Ishikawa (cell line): ENCODE results near the gene MOB3A.

Source experiments
- CEBPB ChIP-seq: IDR thresholded peaks from 2 replicates; pipeline ENCODE4 v1.6.1; 2012
- CREB1 ChIP-seq: IDR thresholded peaks from 2 replicates; pipeline ENCODE4 v1.6.1; 2012; ENCODE audit warnings: low read depth
- EGR1 ChIP-seq: IDR thresholded peaks from 2 replicates; pipeline ENCODE4 v1.6.1; 2012
- EP300 ChIP-seq: IDR thresholded peaks from 2 replicates; pipeline ENCODE4 v1.6.1; 2012; ENCODE audit warnings: borderline replicate concordance
- FOXM1 ChIP-seq: IDR thresholded peaks from 2 replicates; pipeline ENCODE4 v1.6.1; 2012; ENCODE audit warnings: low read depth, borderline replicate concordance
- NFIC ChIP-seq: IDR thresholded peaks from 2 replicates; pipeline ENCODE4 v1.6.1; 2012
- RAD21 ChIP-seq: IDR thresholded peaks from 2 replicates; pipeline ENCODE4 v1.6.1; 2012; ENCODE audit warnings: low read depth
- TAF1 ChIP-seq: IDR thresholded peaks from 2 replicates; pipeline ENCODE4 v1.6.1; 2012; ENCODE audit warnings: low read depth, mild to moderate bottlenecking
- TCF12 ChIP-seq: IDR thresholded peaks from 2 replicates; pipeline ENCODE4 v1.6.1; 2012; ENCODE audit warnings: low read depth
- TEAD4 ChIP-seq: IDR thresholded peaks from 2 replicates; pipeline ENCODE4 v1.6.1; 2012
- YY1 ChIP-seq: IDR thresholded peaks from 2 replicates; pipeline ENCODE4 v1.6.1; 2012; ENCODE audit warnings: low read depth
- ZBTB7A ChIP-seq: IDR thresholded peaks from 2 replicates; pipeline ENCODE4 v1.6.1; 2012; ENCODE audit warnings: low read depth
- TF ChIP-seq, protein P1 (sequence below): IDR thresholded peaks from 2 replicates; pipeline ENCODE4 v1.6.1; 2012
- TF ChIP-seq, protein P2 (sequence below): IDR thresholded peaks from 2 replicates; pipeline ENCODE4 v1.6.1; 2012
- TF ChIP-seq, protein P3 (sequence below): IDR thresholded peaks from 2 replicates; pipeline ENCODE4 v1.6.1; 2012; ENCODE audit warnings: low read depth, mild to moderate bottlenecking

MOB3A gene

DNA sequence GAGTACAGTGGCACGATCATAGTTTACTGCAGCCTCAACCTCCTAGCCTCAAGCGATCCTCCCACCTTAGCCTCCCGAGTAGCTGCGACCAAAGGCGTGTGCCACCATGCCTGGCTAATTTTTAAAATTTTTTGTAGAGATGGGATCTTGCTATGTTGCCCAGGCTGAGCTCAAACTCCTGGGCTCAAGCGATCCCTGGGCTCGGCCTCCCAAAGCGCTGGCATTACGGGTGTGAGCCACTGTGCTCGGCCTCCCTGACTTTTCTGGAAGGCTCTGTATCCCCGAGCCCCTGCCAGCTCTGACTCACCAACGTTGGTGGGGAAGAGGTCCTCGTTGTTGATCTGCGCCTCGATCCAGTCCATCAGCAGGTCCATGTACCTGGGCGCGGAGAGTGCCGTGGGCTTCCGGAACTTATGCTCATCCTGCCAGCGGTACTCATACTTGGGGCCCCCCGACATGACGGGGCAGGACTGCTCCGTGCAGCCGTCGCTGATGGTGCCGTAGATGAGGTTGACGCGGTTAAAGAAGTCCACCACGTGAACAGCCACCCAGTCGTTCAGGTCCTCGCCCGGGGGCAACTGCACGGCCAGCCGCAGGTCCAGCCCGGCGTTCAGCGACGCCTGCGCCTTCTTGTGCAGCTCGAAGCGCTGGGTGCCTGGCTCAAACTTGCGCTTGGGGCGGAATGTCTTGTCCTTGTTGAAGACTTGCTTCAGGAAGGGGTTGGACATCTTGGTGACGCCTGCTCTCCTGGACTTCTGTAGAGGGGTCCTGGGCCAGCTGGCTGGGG is 18.1 kb downstream of the MOB3A start:
- TF ChIP-seq CEBPB (no peak), CREB1 (no peak), TEAD4 (no peak), RAD21 (no peak), EP300 (no peak), NFIC (no peak), TCF12 (no peak), ZBTB7A (no peak), FOXM1 (no peak), TAF1 (no peak), EGR1 (no peak)
- TF ChIP-seq, protein P1, sequence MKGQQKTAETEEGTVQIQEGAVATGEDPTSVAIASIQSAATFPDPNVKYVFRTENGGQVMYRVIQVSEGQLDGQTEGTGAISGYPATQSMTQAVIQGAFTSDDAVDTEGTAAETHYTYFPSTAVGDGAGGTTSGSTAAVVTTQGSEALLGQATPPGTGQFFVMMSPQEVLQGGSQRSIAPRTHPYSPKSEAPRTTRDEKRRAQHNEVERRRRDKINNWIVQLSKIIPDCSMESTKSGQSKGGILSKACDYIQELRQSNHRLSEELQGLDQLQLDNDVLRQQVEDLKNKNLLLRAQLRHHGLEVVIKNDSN = no peak
- TF ChIP-seq, protein P2, sequence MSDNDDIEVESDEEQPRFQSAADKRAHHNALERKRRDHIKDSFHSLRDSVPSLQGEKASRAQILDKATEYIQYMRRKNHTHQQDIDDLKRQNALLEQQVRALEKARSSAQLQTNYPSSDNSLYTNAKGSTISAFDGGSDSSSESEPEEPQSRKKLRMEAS = no peak
- TF ChIP-seq, protein P3, sequence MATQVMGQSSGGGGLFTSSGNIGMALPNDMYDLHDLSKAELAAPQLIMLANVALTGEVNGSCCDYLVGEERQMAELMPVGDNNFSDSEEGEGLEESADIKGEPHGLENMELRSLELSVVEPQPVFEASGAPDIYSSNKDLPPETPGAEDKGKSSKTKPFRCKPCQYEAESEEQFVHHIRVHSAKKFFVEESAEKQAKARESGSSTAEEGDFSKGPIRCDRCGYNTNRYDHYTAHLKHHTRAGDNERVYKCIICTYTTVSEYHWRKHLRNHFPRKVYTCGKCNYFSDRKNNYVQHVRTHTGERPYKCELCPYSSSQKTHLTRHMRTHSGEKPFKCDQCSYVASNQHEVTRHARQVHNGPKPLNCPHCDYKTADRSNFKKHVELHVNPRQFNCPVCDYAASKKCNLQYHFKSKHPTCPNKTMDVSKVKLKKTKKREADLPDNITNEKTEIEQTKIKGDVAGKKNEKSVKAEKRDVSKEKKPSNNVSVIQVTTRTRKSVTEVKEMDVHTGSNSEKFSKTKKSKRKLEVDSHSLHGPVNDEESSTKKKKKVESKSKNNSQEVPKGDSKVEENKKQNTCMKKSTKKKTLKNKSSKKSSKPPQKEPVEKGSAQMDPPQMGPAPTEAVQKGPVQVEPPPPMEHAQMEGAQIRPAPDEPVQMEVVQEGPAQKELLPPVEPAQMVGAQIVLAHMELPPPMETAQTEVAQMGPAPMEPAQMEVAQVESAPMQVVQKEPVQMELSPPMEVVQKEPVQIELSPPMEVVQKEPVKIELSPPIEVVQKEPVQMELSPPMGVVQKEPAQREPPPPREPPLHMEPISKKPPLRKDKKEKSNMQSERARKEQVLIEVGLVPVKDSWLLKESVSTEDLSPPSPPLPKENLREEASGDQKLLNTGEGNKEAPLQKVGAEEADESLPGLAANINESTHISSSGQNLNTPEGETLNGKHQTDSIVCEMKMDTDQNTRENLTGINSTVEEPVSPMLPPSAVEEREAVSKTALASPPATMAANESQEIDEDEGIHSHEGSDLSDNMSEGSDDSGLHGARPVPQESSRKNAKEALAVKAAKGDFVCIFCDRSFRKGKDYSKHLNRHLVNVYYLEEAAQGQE = no peak

DNA sequence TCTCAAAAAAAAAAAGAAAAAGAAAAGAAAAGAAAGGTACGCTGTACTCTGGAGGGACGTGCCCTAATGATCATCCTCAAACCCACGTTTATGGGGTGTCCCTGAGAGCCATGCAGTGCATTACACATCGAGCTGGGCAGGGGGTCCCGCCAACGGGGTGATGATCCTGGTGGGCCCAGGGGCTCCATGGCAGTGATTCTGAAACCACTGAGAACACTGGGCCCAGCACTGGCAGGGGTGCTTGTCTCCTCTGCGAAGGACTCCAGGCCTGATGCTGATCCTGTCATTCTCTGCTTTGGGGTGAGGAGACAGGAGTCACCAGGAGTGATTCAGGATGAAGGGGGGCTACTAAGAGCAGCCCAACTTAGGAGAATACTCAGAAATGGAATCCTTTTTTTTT is 18.7 kb downstream of the MOB3A start:
- no peak for TF ChIP-seq RAD21

DNA sequence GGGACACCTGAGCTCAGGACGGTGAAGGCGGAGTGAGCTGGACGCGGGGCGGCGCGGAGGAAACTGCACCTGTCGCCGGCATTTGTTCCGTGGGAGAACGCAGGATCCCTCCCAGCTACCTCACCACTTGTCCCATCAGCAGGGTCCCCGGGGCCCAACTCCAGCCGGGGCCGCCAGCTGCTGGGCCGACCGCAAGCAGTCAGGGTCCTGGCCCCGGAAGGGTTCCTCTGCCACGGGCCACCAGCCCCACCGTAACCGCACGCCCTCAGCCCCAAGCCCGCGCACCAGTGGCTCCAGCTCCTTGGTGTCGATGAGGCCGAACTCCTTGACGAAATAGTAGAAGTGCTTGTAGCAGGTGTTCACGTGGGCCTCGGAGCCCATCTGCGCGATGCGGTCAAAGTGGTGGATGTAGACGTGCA is 19.6 kb downstream of the MOB3A start:
- TF ChIP-seq YY1 (no peak), NFIC (no peak), CREB1 (no peak), TCF12 (no peak), CEBPB (no peak), TEAD4 (no peak), TAF1 (no peak), EGR1 (no peak), RAD21 (no peak), ZBTB7A (no peak), FOXM1 (no peak)
- TF ChIP-seq, protein P1 = no peak
- TF ChIP-seq, protein P3 = no peak
- TF ChIP-seq, protein P2 = no peak

DNA sequence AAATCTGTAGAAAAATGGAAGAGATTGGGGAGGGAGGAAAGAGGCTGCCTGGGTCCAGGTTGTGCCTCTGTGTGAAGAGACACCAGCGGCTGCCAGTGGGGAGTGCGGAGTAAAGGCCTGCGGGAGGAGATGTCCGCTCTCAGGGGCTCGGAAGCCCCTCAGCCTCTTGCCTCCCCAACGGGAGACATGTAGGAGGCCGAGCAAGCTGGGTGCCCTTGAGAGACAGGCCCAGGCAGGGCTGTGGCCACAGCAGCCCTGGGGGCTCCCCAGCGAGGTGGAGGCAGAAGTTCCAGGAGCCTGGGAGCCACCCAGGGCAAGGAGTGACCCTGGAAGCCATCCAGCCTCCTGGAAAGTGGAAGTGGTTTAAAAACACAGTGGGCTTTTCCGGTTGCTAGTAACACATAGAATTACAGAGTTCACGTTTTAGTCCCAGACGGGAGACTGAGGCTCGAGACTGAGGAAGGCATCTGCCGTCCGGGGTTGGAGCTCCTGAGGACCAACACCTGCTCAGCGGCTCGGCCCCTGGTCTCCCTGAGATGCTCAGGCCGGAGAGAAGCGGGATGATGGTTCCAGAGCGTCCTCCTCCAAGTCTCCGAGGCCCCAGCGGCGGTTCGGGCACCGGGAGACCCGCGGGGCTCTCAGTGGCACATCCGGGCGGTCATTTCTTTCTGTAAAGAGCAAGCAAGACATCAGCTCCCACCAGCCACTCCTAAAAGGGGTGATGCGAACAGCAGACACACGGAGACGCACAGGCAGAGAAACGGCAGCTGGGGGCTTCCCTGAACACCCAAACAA is 23.2 kb downstream of the MOB3A start:
- no peak for TF ChIP-seq TCF12
- no peak for TF ChIP-seq TEAD4
- no peak for TF ChIP-seq NFIC
- no peak for TF ChIP-seq CEBPB
- TF ChIP-seq CREB1 = no peak
- no peak for TF ChIP-seq YY1
- no peak for TF ChIP-seq ZBTB7A
- TF ChIP-seq EP300 = no peak
- TF ChIP-seq, protein P3 = no peak
- TF ChIP-seq TAF1 = no peak
- no peak for TF ChIP-seq RAD21
- TF ChIP-seq, protein P2 = no peak
- TF ChIP-seq FOXM1 = no peak
- TF ChIP-seq EGR1 = no peak
- TF ChIP-seq, protein P1 = no peak
